ENCODE measurements around the gene ENGASE.

The ENGASE gene

GRCh38 chr17:79039886-79040285 is 34.7 kb upstream of the ENGASE start:
- H3K4me3 ChIP-seq (ENCODE audit: low read depth, low read length): no peak overlapping the region
- no peak for DNase-seq (ENCODE audit: low read depth)
- no peak for TF ChIP-seq CTCF (IDR thresholded peaks at IDR 0.05; ENCODE audit: insufficient read depth, low read depth, low read length, missing control alignments)

GRCh38 chr17:79041041-79041570 is 33.5 kb upstream of the ENGASE start:
- TF ChIP-seq CTCF (IDR thresholded peaks at IDR 0.05; ENCODE audit: insufficient read depth, low read depth, low read length, missing control alignments): no peak
- no peak for DNase-seq (ENCODE audit: low read depth)
- H3K4me3 ChIP-seq (ENCODE audit: low read depth, low read length): no peak overlapping the region

- DNase-seq (ENCODE audit: low read depth): no peak
- H3K4me3 ChIP-seq (ENCODE audit: low read depth, low read length): no peak overlapping the region
- TF ChIP-seq CTCF (IDR thresholded peaks at IDR 0.05; ENCODE audit: insufficient read depth, low read depth, low read length, missing control alignments): no peak
Observed at GRCh38 chr17:79041723-79042420, 32.8 kb upstream of the ENGASE start.

GRCh38 chr17:79042421-79043190 is 32.0 kb upstream of the ENGASE start:
- H3K4me3 ChIP-seq (ENCODE audit: low read depth, low read length): no peak overlapping the region
- peak; percentile 78 for TF ChIP-seq CTCF (IDR thresholded peaks at IDR 0.05; ENCODE audit: insufficient read depth, low read depth, low read length, missing control alignments)
- DNase-seq (ENCODE audit: low read depth): peak; percentile 48

GRCh38 chr17:79043191-79043930 is 31.3 kb upstream of the ENGASE start:
- H3K4me3 ChIP-seq (ENCODE audit: low read depth, low read length): no peak overlapping the region
- no peak for TF ChIP-seq CTCF (IDR thresholded peaks at IDR 0.05; ENCODE audit: insufficient read depth, low read depth, low read length, missing control alignments)
- DNase-seq (ENCODE audit: low read depth): no peak

- no peak for DNase-seq (ENCODE audit: low read depth)
- no peak for TF ChIP-seq CTCF (IDR thresholded peaks at IDR 0.05; ENCODE audit: insufficient read depth, low read depth, low read length, missing control alignments)
- H3K4me3 ChIP-seq (ENCODE audit: low read depth, low read length): no peak overlapping the region
Observed at GRCh38 chr17:79043931-79044320, 30.7 kb upstream of the ENGASE start.
